ENCODE measurements around the gene MTRR.
"Not testable (repeated sequence)": the region's sequence is repeated elsewhere in the genome, so short reads cannot be mapped to it uniquely, and the experiment has no call there.

Gene MTRR

DNA sequence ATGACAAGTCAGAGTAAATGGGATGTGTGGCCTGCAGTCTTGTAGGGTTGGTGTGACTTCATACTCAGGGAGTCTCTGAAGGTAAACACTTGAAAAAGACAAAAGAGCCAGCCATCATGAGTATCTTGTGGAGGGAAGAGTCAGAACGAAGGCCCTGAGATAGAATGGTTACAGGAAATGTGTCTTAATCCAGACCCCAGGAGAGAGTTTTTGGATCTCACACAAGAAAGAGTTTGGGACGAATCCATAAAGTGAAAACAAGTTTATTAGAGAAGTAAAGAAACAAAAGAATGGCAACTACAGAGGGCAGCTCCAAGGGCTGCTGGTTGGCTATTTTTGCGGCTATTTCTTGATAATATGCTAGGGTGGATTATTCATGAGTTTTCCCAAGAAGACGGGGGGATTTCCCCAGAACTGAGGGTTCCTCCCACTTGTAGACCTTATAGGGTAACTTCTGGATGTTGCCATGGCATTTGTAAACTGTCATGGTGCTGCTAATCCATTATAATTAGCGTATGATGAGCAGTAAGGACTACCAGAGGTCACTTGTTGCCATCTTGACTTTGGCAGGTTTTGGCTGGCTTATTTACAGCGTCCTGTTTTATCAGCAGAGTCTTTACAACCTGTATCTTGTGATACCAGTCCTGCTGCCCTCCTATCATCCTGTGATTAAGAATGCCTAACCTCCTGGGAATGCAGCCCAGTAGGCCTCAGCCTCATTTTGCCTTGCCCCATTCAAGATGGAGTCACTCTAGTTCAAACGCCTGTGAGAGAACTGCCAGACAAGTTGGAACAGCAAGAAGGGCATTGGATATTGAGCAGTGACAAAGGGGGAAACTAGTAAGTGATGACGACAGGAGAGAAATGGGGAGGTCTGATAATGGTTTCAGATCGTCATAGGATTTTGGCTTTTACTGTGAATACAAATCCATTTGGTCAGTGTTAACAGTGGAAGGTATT lies 34.0 kb downstream of the MTRR start:
- no peak for DNase-seq

DNA sequence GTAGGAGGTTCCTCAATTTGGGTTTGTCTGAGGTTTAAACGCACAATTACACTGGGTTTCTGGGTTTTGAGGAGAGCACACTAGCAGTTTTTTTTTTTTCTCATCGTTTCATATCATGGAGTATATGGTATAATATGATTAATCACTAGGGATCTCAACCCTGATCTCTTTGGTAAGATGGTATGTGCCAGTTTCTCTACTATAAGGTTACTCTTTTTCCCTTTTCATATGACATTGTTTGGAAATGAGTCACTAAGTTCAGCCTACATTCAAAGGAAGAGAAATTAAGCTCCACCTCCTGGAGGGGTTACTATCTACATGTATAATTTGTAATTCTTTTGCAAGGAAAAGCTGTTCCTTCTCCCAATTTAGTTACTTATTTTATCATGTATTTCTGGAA lies 35.2 kb downstream of the MTRR start:
- DNase-seq = no peak

DNA sequence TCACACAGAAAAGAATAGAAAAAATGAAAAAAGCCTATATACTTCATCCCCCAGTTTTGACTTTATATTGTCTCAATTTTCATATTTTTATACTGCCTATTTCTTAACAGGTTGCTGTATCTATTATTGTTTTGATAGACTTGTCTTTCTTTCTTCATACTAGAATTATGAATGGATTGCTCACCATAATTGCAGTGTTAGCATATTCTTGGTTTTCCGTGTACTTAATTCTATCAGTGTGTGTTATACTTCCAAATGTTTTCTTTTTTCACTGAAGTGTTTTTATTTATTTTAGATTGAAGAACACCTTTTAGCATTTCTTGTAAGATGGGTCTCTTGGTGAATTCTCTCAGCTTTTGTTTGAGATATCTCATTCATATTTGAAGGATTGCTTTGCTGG lies 38.7 kb downstream of the MTRR start:
- no peak for DNase-seq

DNA sequence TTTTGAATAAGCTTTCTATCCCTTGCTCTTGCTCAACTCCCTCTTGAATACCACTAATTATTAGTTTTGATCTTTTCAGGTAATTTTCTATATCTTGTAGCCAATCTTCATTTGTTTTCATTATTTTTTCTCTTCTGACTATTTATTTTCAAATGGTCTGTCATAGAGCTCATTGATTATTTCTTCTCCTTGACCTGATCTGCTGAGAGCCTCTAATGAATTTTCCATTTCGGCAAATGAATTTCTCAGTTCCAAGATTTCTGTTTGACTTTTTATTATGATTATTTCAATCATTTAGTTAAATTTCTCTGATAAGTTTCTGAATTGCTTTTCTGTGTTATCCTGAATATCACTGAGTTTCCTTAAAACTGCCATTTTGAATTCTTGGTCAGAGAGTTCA lies 39.4 kb downstream of the MTRR start:
- no peak for DNase-seq

- DNase-seq = no peak
Observed at GRCh38 chr5:7910738-7911428, 41.9 kb downstream of the MTRR start.

DNA sequence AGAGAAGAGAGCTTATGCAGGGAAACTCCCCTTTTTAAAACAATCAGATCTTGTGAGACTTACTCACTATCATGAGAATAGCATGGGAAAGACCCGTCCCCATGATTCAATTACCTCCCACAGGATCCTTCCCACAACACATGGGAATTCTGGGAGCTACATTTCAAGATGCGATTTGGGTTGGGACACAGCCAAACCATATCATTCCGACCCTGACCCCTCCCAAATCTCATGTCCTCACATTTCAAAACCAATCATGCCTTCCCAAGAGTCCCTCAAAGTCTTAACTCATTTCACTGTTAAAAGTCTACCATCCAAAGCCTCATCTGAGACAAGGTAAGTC lies 42.5 kb downstream of the MTRR start:
- DNase-seq = not testable (repeated sequence)

- DNase-seq = no peak
Observed at GRCh38 chr5:7916171-7916804, 47.3 kb downstream of the MTRR start.

DNA sequence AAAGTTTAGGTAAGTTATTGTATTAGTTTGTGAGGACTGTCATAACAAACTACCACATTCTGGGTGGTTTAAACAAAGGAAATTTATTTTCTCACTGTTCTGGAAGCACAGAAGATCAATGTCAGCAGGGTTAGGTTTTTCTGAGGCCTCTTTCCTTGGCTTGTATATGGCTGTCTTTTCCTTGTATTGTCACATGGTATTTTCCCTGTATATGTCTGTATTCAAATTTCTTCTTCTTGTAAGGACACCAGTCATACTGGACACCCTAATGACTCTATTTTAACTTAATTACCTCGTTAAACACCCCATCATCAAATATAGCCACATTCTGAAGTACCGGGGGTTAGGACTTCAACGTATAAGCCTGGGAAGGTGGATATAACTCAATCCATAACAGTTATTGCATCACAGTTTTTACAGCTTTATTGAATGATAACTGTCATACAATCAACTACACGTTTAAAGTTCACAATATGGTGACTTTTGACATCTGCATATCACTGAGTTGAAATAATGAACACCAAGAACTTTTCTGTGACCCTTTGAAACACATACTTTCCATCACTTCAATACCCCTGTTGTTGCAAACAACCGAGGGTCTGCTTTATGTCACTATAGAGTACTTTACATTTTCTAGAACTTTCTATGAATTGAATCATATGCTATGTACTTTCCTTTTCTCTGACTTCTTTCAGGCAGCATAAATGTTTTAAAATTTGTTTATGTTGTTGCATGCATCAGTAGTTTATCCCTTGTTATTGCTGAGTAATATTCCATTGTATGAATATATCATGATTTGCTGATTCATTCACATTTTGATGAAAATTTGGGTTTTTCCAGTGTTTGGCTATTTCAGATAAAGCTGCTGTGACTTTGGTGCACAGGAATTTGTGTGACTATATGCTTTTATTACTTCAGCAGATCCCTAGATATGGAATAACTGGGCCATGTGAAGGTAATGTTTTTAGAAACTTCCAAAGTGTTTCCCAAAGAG lies 48.5 kb downstream of the MTRR start:
- DNase-seq = no peak

DNA sequence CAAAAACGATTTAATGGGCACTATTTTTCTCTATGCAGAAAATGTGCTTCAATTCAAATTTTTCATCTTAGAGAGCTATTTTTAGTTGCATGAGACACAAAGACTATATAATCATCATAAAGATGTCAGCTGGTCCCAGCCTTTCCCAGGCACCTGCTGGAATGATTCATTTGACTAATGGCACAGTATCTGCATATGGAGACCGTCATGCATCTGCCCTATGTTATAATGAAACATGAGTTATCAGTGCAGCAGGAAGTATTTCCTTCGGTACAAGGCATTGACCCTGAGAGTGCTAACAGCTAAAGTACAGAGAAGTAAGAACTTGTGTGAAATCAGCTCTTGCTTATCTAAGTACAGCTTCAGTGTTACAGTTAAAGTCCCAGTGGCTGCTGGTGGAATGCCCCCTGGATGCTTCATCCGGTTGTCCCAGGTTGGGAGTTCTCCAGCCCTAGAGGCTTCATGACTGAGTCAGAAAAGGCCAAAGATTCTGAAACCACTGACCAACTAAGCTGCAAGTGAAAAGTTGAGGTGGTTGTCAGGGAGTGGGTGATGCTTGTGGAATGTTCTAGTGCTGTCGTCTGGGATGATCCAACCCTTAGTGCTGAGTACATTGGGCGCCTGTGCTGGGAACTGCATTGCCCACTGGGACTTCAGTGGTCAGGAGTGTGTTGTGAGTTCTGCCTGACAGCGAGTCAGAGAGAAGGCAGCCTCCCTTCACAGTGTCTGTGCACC lies 57.2 kb downstream of the MTRR start:
- DNase-seq = no peak

DNA sequence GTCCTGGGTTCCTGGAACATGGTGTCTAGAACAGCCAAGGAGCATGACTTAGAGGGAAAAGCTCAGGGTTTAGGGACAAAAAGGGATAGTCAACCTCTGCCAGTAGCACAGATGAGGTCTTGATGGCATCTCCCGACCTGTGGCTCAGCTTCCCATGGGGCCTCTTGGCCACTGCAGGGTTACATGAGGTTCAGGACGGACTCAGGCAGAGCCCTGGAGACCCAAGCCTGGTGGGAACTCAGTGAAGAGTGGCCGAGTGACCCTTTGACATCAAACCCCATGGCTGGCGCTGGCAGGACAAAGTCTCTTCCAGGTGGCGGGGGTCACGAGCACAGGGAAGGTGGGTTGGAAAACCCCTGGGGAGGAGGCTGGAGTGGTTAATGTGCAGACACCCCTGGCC lies 57.8 kb downstream of the MTRR start:
- DNase-seq = no peak

GRCh38 chr5:7927466-7928375 lies 58.8 kb downstream of the MTRR start:
- DNase-seq = peak in 1 of 2 donors; percentile 18

DNA sequence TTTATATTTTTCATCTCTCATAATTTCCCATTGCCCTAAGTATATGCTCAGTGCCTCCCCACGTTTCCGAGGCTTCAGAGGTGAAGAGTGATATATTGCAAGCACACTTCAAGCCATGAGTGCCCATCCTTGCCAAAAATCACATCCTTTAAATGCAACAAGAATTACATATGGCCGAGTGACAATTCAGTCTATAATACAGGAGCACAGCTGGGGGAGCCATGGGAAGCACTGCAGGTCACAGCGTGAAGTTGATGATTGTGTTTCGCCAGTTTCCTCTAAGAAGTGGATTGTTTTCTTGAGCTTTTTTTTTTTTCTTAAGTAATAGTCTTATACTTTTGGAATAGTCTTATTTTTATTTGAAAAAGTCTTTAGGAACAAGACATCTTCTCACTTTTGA lies 61.1 kb downstream of the MTRR start:
- DNase-seq = no peak

DNA sequence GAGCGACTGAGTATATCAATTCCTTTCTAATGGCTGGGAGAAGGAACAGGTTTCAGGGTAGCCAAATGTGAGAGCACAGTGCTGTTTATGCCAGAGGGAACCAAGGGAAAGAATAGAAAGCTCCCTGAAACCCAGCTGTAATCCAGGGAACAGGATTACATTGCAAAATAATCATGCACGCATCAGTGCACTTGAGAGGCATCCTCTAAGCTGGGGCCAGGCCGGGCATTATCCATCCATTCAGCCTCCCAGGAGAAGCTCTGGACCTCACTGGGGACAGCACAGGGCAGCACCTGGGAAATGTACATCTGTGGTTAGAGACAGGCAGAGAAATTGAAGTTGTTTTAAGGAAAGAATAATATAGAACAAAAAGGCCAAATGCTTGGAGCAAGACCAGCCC lies 72.7 kb downstream of the MTRR start:
- no peak for DNase-seq

DNA sequence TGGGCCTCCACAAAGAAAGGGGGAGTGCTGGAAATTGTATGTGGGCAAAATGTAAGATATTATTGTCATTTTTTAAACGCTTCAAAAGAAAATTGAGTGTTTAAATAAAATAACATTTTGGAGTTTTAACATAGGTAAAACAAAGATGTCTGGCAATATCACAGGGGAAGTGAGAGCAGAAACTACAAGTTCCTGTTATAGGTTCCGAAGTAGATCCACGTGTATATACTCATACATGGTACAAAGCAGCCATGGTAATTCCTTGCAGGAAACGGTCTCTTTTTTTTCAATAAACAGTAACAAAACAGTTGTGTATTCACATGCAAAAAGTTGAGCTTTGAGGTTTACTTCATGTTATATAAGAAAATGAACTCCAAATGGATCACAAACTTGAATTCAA lies 78.4 kb downstream of the MTRR start:
- no peak for DNase-seq
